Measurements from ENCODE around the gene POP4.

DNA sequence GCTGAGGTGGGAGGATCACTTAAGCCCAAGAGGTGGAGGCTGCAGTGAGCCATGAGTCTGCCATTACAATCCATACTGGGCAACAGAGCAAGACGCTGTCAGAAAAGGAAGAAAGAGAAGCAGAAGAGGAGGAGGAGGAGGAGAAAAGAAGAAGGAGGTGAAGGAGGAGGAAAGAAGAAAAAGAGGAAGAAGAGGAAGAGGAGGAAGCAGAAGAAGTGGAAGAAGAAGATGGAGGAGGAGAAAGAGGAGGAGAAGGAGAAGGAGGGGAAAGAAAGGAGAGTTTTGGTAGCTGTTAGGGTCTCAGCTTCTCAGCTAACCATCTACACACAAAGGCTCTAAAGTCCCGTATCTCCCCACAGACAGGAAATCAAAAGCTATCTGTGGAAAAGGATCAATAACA, 35.5 kb downstream of the POP4 start:
- TF ChIP-seq, protein P1, sequence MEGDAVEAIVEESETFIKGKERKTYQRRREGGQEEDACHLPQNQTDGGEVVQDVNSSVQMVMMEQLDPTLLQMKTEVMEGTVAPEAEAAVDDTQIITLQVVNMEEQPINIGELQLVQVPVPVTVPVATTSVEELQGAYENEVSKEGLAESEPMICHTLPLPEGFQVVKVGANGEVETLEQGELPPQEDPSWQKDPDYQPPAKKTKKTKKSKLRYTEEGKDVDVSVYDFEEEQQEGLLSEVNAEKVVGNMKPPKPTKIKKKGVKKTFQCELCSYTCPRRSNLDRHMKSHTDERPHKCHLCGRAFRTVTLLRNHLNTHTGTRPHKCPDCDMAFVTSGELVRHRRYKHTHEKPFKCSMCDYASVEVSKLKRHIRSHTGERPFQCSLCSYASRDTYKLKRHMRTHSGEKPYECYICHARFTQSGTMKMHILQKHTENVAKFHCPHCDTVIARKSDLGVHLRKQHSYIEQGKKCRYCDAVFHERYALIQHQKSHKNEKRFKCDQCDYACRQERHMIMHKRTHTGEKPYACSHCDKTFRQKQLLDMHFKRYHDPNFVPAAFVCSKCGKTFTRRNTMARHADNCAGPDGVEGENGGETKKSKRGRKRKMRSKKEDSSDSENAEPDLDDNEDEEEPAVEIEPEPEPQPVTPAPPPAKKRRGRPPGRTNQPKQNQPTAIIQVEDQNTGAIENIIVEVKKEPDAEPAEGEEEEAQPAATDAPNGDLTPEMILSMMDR (conservative IDR thresholded peaks at IDR 0.05) = no peak
- TF ChIP-seq ZFX (IDR thresholded peaks at IDR 0.05) = no peak
